ENCODE measurements around the gene EYA2.

The EYA2 gene

DNA sequence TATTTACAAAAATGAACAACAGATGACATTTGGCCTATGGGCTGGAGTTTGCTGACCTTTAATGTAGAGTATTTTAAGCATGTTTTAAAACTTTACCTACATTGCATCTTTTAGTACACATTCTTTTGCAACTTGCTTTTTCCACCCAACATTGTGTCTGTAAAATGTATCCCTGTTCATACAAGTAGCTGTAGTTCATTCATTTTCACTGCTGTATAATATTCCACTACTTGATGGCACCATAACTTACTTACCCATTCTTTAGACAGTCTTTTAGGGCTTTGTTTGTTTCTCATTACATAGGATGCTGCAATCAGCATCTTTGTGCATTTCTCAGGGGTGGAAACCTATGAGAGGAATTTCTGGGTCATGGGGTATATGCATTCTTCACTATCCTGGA lies 115.1 kb downstream of the EYA2 start:
- no peaks in the 10 kb centered on the region for H3K36me3 ChIP-seq (replicated peaks in 1 of 2; ENCODE audit: control insufficient read depth in 2 of 2, insufficient read depth in 2 of 2, low read length in 2 of 2)
- H3K23ac ChIP-seq (ENCODE audit: low read depth, low read length, poor library complexity) = no peak overlapping the region
- no peak overlapping the region for H3K4ac ChIP-seq (ENCODE audit: low read length)
- H4K91ac ChIP-seq (ENCODE audit: low read depth, low read length, poor library complexity) = no peak overlapping the region
- no peak for DNase-seq (ENCODE audit: low spot score)
- H2BK5ac ChIP-seq (ENCODE audit: low read length) = no peak overlapping the region
- H3K27ac ChIP-seq (replicated peaks; ENCODE audit: low read length) = no peak overlapping the region
- H2BK15ac ChIP-seq (ENCODE audit: low read length) = no peak overlapping the region
- H3K4me3 ChIP-seq (ENCODE audit: low read length in 2 of 2) = no peak overlapping the region
- H2BK120ac ChIP-seq (ENCODE audit: low read depth, low read length) = no peak overlapping the region
- no peak overlapping the region for H2AK5ac ChIP-seq (ENCODE audit: low read depth, low read length)
- H3K14ac ChIP-seq (ENCODE audit: low read length) = no peak overlapping the region
- no peaks in the 10 kb centered on the region for H3K9me3 ChIP-seq (replicated peaks in 1 of 2; ENCODE audit: control insufficient read depth in 2 of 2, insufficient read depth in 1 of 2, low read depth in 1 of 2, low read length in 2 of 2)
- H2AFZ ChIP-seq (ENCODE audit: low read length) = no peak overlapping the region
- H3K9ac ChIP-seq (ENCODE audit: low read depth, low read length, poor library complexity) = no peak overlapping the region
- H2BK12ac ChIP-seq (ENCODE audit: low read length) = no peak overlapping the region
- no peaks in the 10 kb centered on the region for H3K79me1 ChIP-seq (ENCODE audit: low read depth, low read length)
- H3K4me1 ChIP-seq (ENCODE audit: control insufficient read depth in 2 of 2, insufficient read depth in 1 of 2, low read depth in 1 of 2, low read length in 2 of 2) = no peaks in the 10 kb centered on the region
- H4K8ac ChIP-seq (ENCODE audit: low read depth, low read length) = no peak overlapping the region
- no peaks in the 10 kb centered on the region for H3K27me3 ChIP-seq (ENCODE audit: control insufficient read depth in 3 of 3, insufficient read depth in 3 of 3, low read depth in 1 of 3, low read length in 3 of 3)
- no peak overlapping the region for H3K4me2 ChIP-seq (ENCODE audit: insufficient read depth, low read length, poor library complexity, severe bottlenecking)
- no peak overlapping the region for H3K18ac ChIP-seq (ENCODE audit: low read length)

DNA sequence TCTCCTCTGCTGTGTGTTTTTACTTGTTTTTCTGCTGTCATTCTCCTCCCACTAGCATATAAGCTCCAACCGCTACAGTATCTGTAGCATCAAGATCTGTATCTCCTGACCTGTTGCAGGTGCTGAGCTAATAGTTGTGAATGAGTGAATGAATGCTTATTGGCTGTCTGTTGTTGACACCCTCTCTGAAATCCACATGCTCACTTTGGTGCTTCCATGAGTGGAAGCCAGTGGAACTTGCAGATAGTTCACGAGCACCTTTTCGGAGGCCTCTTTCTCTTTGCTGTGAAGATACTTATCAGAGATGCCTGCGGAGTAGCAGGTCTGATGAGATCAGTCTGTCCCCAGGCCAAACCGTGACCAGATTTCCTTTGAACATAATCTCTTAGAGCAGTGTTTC lies 117.3 kb downstream of the EYA2 start:
- Histone ChIP-seq H3K4me1 (ENCODE audit: control insufficient read depth in 2 of 2, insufficient read depth in 1 of 2, low read depth in 1 of 2, low read length in 2 of 2) (no peaks in the 10 kb centered on the region), H2AFZ (ENCODE audit: low read length) (no peak overlapping the region), H2BK12ac (ENCODE audit: low read length) (no peak overlapping the region), H3K27ac (replicated peaks; ENCODE audit: low read length) (no peak overlapping the region), H3K9me3 (replicated peaks in 1 of 2; ENCODE audit: control insufficient read depth in 2 of 2, insufficient read depth in 1 of 2, low read depth in 1 of 2, low read length in 2 of 2) (no peaks in the 10 kb centered on the region), H3K4me2 (ENCODE audit: insufficient read depth, low read length, poor library complexity, severe bottlenecking) (no peak overlapping the region), H4K91ac (ENCODE audit: low read depth, low read length, poor library complexity) (no peak overlapping the region), H2AK5ac (ENCODE audit: low read depth, low read length) (no peak overlapping the region), H3K9ac (ENCODE audit: low read depth, low read length, poor library complexity) (no peak overlapping the region), H3K36me3 (replicated peaks in 1 of 2; ENCODE audit: control insufficient read depth in 2 of 2, insufficient read depth in 2 of 2, low read length in 2 of 2) (no peaks in the 10 kb centered on the region), H2BK5ac (ENCODE audit: low read length) (no peak overlapping the region), H3K27me3 (ENCODE audit: control insufficient read depth in 3 of 3, insufficient read depth in 3 of 3, low read depth in 1 of 3, low read length in 3 of 3) (no peaks in the 10 kb centered on the region), H3K4me3 (ENCODE audit: low read length in 2 of 2) (no peak overlapping the region), H3K23ac (ENCODE audit: low read depth, low read length, poor library complexity) (no peak overlapping the region), H3K14ac (ENCODE audit: low read length) (no peak overlapping the region), H4K8ac (ENCODE audit: low read depth, low read length) (no peak overlapping the region), H3K79me1 (ENCODE audit: low read depth, low read length) (no peaks in the 10 kb centered on the region), H2BK15ac (ENCODE audit: low read length) (no peak overlapping the region), H3K4ac (ENCODE audit: low read length) (no peak overlapping the region), H2BK120ac (ENCODE audit: low read depth, low read length) (no peak overlapping the region), H3K18ac (ENCODE audit: low read length) (no peak overlapping the region)
- no CpG with 5 or more reads among the region's 5 CpGs for WGBS, 2 donors (ENCODE audit: extremely low coverage in 2 of 2, insufficient read length in 2 of 2, insufficient replicate concordance in 1 of 2)
- no peak for DNase-seq (ENCODE audit: low spot score)

DNA sequence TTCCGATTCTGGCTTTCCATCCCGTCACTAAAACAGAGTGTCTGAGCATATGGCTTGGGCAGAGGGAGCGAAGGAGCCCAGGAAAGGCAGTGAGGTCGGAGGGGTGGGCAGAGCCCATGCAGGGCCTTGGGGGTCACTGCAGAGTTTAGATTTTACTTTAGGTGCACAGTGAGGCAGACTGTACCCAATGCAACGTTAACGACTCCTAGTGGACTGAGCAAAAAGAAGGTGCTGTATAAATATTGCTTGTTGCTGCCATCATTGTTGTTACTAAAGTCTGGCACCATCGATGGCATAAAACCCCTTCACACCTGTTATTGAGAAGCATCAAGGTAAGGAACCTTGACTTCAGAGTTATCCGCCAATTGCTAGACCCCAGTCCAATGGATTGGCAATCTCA lies 119.0 kb downstream of the EYA2 start:
- H3K27me3 ChIP-seq (ENCODE audit: control insufficient read depth in 3 of 3, insufficient read depth in 3 of 3, low read depth in 1 of 3, low read length in 3 of 3) = no peaks in the 10 kb centered on the region
- no peak overlapping the region for H3K9ac ChIP-seq (ENCODE audit: low read depth, low read length, poor library complexity)
- H2AK5ac ChIP-seq (ENCODE audit: low read depth, low read length) = no peak overlapping the region

DNA sequence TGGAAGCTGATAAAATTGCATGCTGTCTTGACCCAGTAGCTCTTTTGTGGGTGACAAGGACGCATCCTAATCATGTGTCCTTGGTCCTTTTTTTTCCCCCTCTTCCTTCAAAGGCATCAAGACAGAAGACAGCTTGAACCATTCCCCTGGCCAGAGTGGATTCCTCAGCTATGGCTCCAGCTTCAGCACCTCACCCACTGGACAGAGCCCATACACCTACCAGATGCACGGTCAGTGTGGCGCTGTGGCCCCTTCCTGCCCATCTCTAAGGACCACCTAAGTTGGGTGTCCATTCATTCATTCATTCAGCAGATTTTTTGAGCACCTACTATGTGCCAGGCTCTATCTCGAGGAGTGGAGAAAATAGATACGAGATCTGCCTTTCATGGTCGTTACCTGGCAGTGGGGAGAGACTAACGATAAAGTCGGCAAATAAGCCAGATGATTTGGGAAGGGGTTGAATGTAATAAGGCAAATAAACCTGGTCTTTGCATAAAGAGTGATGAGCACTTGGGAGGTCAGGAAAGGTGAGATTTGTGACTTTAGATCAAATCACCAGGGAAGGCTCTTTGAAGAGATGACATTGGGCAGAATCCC lies 121.5 kb downstream of the EYA2 start:
- H3K4me1 ChIP-seq (ENCODE audit: control insufficient read depth in 2 of 2, insufficient read depth in 1 of 2, low read depth in 1 of 2, low read length in 2 of 2) = no peaks in the 10 kb centered on the region
- no peak overlapping the region for H4K91ac ChIP-seq (ENCODE audit: low read depth, low read length, poor library complexity)
- H2AFZ ChIP-seq (ENCODE audit: low read length) = no peak overlapping the region
- H3K4me3 ChIP-seq (ENCODE audit: low read length in 2 of 2) = no peak overlapping the region
- DNase-seq (ENCODE audit: low spot score) = no peak
- no CpG with 5 or more reads among the region's 8 CpGs for WGBS, 2 donors (ENCODE audit: extremely low coverage in 2 of 2, insufficient read length in 2 of 2, insufficient replicate concordance in 1 of 2)
- H3K27me3 ChIP-seq (ENCODE audit: control insufficient read depth in 3 of 3, insufficient read depth in 3 of 3, low read depth in 1 of 3, low read length in 3 of 3) = no peaks in the 10 kb centered on the region
- H3K36me3 ChIP-seq (replicated peaks in 1 of 2; ENCODE audit: control insufficient read depth in 2 of 2, insufficient read depth in 2 of 2, low read length in 2 of 2) = no peaks in the 10 kb centered on the region
- no peak overlapping the region for H2BK120ac ChIP-seq (ENCODE audit: low read depth, low read length)
- H3K9ac ChIP-seq (ENCODE audit: low read depth, low read length, poor library complexity) = no peak overlapping the region
- H2BK15ac ChIP-seq (ENCODE audit: low read length) = no peak overlapping the region
- no peak overlapping the region for H3K23ac ChIP-seq (ENCODE audit: low read depth, low read length, poor library complexity)
- H3K27ac ChIP-seq (replicated peaks; ENCODE audit: low read length) = no peak overlapping the region
- no peaks in the 10 kb centered on the region for H3K79me1 ChIP-seq (ENCODE audit: low read depth, low read length)
- H3K4ac ChIP-seq (ENCODE audit: low read length) = no peak overlapping the region
- H2BK5ac ChIP-seq (ENCODE audit: low read length) = no peak overlapping the region
- no peak overlapping the region for H3K18ac ChIP-seq (ENCODE audit: low read length)
- H2BK12ac ChIP-seq (ENCODE audit: low read length) = no peak overlapping the region
- no peak overlapping the region for H3K4me2 ChIP-seq (ENCODE audit: insufficient read depth, low read length, poor library complexity, severe bottlenecking)
- H4K8ac ChIP-seq (ENCODE audit: low read depth, low read length) = no peak overlapping the region
- H3K14ac ChIP-seq (ENCODE audit: low read length) = no peak overlapping the region
- H2AK5ac ChIP-seq (ENCODE audit: low read depth, low read length) = no peak overlapping the region
- no peaks in the 10 kb centered on the region for H3K9me3 ChIP-seq (replicated peaks in 1 of 2; ENCODE audit: control insufficient read depth in 2 of 2, insufficient read depth in 1 of 2, low read depth in 1 of 2, low read length in 2 of 2)

More for the DNA sequence above, 119.0 kb downstream of the EYA2 start:
- DNase-seq (ENCODE audit: low spot score) = no peak
- no peak overlapping the region for H2BK12ac ChIP-seq (ENCODE audit: low read length)
- no peak overlapping the region for H4K91ac ChIP-seq (ENCODE audit: low read depth, low read length, poor library complexity)
- no peak overlapping the region for H4K8ac ChIP-seq (ENCODE audit: low read depth, low read length)
- H3K4me3 ChIP-seq (ENCODE audit: low read length in 2 of 2) = no peak overlapping the region
- no peak overlapping the region for H3K4ac ChIP-seq (ENCODE audit: low read length)
- H3K14ac ChIP-seq (ENCODE audit: low read length) = no peak overlapping the region
- no peak overlapping the region for H3K4me2 ChIP-seq (ENCODE audit: insufficient read depth, low read length, poor library complexity, severe bottlenecking)
- no peaks in the 10 kb centered on the region for H3K4me1 ChIP-seq (ENCODE audit: control insufficient read depth in 2 of 2, insufficient read depth in 1 of 2, low read depth in 1 of 2, low read length in 2 of 2)
- no peak overlapping the region for H3K23ac ChIP-seq (ENCODE audit: low read depth, low read length, poor library complexity)
- H3K27ac ChIP-seq (replicated peaks; ENCODE audit: low read length) = no peak overlapping the region
- no CpG with 5 or more reads among the region's 8 CpGs for WGBS, 2 donors (ENCODE audit: extremely low coverage in 2 of 2, insufficient read length in 2 of 2, insufficient replicate concordance in 1 of 2)
- no peak overlapping the region for H2BK15ac ChIP-seq (ENCODE audit: low read length)
- no peaks in the 10 kb centered on the region for H3K36me3 ChIP-seq (replicated peaks in 1 of 2; ENCODE audit: control insufficient read depth in 2 of 2, insufficient read depth in 2 of 2, low read length in 2 of 2)
- no peaks in the 10 kb centered on the region for H3K9me3 ChIP-seq (replicated peaks in 1 of 2; ENCODE audit: control insufficient read depth in 2 of 2, insufficient read depth in 1 of 2, low read depth in 1 of 2, low read length in 2 of 2)
- H3K79me1 ChIP-seq (ENCODE audit: low read depth, low read length) = no peaks in the 10 kb centered on the region
- H2BK5ac ChIP-seq (ENCODE audit: low read length) = no peak overlapping the region
- no peak overlapping the region for H3K18ac ChIP-seq (ENCODE audit: low read length)
- no peak overlapping the region for H2AFZ ChIP-seq (ENCODE audit: low read length)
- no peak overlapping the region for H2BK120ac ChIP-seq (ENCODE audit: low read depth, low read length)

Measured in neuronal stem cell (in vitro differentiated cells).